Occipital lobe (tissue), 2 donors: ENCODE data around the gene CDK14. TPM values are rescaled to one million over a fixed set of nuclear protein-coding genes. Genes with fewer than 3 reads are reported as not detected.
"Not testable (repeated sequence)": the region's sequence is repeated elsewhere in the genome, so short reads cannot be mapped to it uniquely, and the experiment has no call there.

ENCODE experiments used
- DNase-seq: peaks from one replicate; lab custom pipeline; 2025; lab: John Stamatoyannopoulos, UW
- total RNA-seq: library from RNA; depleted of rRNA; stranded (reverse); fragments of >200 nt; gene quantifications from one replicate; pipeline ENCODE4 v1.2.3, GENCODE V29; 2014

CDK14 gene
- total RNA-seq, 1 donor from 2014 or later, result 123 TPM

- no peak for DNase-seq
These were observed 181.8 kb downstream of the CDK14 start for GRCh38 chr7:90777886-90778285.

GRCh38 chr7:90788052-90788451, 191.9 kb downstream of the CDK14 start:
- DNase-seq, result no peak

GRCh38 chr7:90789736-90790306, 193.7 kb downstream of the CDK14 start:
- DNase-seq, result no peak

DNA sequence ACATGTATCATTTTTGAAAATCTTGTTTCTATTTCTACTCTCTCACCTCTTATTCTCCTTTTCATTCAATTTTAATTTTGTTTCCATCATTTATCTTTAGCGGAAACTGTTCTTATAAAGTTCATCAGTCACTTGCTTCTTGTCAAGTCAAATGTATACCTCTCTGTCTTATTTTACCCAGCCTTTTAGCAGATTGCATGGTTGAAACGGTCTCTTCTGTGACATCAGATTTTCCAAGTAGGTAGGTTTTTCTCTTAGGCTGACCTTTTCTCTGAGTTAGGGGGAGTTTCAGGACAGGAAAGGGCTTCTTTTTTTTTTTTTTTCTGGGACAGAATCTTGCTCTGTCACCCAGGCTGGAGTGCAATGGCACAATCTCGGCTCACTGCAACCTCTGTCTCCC, 195.5 kb downstream of the CDK14 start:
- DNase-seq, result no peak

GRCh38 chr7:90792301-90792700, 196.2 kb downstream of the CDK14 start:
- no peak for DNase-seq

DNA sequence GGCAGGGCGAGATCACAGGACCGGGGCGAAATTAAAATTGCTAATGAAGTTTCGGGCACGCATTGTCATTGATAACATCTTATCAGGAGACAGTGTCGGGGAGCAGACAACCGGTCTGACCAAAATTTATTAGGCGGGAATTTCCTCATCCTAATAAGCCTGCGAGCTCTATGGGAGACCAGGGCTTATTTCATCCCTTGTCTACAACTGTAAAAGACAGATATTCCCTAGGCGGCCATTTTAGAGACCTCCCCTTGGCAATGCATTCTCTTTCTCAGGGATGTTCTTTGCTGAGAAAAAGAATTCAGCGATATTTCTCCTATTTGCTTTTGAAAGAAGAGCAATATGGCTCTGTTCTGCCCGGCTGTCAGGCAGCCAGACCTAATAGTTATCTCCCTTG, 198.1 kb downstream of the CDK14 start:
- not testable (repeated sequence) for DNase-seq

DNA sequence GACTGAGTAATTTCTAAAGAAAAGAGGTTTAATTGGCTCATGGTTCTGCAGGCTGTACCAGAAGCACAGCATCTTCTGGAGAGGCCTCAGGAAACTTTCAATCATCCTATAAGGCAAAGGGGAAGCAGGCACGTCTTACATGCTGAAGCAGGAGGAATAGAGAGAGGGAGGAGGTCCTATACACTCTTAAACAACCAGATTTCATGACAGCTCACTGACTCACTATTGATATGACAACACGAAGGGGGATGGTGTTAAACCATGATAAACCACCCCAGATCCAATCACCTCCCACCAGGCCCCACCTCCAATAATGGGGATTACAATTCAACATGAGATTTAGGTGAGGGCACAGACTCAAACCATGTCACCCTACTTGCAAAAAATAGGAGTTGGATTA, 201.5 kb downstream of the CDK14 start:
- no peak for DNase-seq

DNA sequence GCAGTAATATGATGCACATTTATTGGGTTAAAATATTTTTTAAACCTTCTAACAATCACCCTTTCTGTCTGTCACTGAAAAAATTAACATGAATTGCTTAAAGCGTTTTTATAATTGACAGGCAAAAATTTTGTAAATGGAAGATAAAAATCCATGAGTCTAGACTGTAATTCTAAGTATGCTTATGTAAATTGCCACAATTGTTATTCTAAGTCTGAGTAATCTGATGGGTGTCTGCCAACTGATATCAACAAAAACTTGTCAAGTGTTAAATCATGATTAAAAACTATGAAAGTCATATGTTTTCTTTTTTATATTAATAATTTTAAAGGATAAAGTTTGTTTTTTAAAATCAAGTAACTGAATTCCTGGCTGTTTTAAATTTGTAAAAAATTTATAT, 208.2 kb downstream of the CDK14 start:
- DNase-seq, result no peak

DNA sequence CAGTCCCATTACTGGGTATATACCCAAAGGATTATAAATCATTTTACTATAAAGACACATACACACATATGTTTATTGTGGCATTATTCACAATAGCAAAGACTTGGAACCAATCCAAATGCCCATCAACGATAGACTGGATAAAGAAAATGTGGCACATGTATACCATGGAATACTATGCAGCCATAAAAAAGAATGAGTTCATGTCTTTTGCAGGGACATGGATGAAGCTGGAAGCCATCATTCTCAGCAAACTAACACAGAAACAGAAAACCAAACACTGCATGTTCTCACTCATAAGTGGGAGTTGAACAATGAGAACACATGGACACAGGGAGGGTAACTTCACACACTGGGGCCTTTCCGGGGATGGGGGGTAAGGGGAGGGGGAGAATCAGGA, 219.4 kb downstream of the CDK14 start:
- not testable (repeated sequence) for DNase-seq

GRCh38 chr7:90816511-90817142, 220.5 kb downstream of the CDK14 start:
- no peak for DNase-seq

- DNase-seq, result no peak
These were observed 221.0 kb downstream of the CDK14 start for GRCh38 chr7:90817151-90817550.

DNA sequence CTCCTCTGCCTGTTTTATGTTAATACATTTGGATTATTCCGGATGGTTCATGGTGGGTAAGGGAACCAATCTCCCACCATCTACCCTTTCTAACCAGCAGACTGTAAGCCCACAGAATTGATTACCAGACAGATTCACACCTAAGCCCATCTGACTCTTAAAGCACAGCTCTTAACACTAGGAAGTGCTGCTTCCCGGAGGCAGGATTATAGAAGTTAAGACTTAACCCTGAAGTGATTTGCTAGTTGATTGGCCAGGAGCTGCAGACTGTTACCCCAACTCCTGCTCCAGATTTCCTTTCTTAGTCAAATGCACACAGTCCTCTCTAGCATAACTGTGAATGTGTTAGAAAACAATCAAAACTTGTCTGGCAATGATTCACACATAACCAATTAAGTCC, 221.7 kb downstream of the CDK14 start:
- no peak for DNase-seq

DNA sequence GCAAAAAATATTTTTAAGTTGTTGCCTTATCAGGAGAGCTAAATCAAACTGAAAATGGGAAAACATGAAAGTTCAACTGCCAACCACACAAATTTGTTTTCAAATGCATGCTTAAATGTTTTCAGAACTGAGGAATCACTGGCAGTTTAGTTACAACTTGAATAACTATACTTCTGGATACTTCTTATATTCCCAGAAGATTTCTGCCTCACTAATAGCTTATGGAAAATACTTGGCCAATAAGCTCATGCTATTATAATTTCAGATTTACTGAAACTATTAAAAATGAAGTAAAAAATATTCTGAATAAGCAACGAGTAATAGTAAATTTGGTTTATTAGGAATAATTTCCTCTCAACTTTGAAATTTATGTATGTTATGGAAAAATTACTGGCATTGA, 222.2 kb downstream of the CDK14 start:
- DNase-seq, result no peak

DNA sequence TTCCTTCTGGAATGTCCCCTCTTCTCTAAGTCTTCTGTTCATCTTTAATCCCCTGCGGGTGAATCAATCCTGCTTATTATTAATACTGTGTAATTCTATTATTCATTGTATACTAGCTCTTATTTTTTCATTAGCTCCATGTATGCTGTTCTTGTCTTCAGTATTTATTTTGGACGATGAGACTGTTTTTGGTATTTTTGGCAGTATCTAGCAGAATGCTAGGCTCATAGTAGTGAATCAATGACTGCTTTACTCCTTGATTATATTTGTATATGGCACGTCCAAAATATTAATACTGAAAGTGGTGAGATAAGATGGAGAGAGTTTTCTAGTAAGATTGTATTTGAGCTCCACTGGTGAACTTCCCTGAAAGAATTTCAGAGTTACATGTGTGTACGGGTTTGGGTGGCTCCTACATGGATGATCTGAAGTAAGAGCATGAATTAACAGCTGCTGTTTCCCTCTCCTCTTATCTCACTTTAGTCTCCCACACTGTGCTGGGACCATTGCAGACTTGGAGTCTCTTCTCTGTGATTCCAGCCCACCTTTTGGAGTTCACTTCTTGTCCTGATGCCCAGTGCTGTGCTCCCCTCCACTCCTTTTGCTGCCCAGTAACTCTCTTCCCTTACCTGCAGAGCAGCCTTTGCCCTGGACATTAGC, 226.0 kb downstream of the CDK14 start:
- no peak for DNase-seq

GRCh38 chr7:90824386-90825307, 228.5 kb downstream of the CDK14 start:
- DNase-seq, result no peak

DNA sequence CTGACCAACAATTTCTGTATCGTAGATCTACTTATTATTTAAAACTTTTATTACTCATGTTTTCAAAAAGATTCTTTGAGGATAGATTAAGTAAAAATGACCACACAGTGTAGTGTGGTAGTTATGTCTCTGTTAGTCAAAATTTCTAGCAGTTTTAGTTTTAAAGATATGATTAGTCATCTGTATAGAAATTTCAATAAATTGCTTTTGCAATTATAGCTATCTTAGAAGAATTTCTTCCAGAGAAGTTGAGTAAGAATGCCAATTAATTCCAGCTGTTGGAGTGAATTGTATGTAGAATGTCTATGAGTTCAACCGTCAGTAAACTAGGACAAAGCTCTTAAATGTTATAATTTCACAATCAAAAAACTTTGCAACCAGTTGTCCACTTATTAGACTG, 229.7 kb downstream of the CDK14 start:
- no peak for DNase-seq

GRCh38 chr7:90828601-90829000, 232.5 kb downstream of the CDK14 start:
- DNase-seq, result no peak

DNA sequence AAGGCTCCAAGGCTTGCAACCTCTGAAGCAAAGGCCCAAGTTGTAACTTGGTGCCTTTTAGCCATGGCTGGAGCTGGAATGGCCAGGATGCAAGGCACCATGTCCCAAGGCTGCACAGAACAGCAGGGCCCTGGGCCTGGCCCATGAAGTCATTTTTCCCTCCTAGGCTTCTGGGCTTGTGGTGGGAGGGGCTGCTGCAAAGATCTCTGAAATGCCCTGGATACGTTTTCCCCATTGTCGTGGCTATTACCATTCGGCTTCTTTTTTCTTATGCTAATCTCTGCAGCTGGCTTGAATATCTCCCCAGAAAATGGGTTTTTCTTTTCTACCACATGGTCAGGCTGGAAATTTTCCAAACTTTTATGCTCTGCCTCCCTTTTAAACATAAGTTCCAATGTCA, 234.2 kb downstream of the CDK14 start:
- DNase-seq, result no peak

DNA sequence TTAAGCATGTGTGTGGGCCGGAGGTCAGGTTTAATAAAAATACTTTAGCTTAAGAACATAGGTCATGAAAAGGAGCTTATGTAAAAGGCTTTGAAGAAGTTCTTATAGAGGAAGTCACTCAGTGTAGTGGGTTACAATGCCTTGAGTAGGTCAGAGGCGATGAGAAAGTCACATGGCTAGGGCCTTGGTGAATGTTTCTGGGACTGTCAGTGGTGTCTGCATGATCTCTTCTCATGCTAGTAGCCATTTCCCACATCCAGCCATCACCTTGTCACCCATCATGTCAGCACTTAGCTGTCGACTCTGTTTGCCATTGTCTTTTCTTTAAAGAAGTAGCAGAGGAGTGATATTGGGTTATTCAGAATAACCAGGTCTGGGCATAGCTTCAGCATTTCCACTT, 236.6 kb downstream of the CDK14 start:
- no peak for DNase-seq

DNA sequence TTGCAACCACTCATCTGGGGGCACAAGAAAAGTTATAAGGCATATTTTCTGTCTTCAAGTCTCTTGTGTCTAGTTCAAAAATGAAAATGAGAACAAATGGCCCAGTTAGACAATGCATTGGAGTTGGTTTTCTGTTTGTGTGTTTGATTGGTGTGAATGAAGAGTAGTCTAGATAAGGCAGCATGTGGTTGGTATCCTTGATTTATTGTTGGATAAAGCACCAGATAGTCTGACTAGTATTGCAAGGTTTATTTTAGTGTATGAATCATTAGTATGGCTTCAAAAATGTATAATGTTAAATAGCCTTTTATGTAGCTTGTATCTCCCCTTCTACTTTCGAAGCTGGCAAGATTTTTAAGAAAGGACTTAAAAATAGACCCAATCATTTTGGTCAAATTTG, 237.3 kb downstream of the CDK14 start:
- DNase-seq, result no peak

DNA sequence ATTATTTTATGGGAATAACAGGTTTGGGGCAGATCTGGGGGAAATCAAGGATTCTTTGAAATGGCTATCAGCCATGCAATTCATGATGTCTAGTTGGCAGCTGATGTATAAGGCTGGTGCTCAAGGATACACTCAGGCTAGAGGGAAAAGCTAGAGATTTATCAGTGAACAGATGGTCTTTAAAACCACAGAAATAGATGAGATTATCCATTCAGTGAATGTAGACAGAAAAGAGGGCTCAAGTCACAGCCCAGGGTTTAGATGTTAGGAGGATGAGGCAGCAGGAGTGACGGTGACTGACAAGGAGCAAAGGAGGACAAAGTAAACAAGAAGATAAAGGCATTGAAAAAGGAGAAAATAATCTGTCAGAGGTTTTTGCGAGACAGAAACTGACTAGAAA, 238.7 kb downstream of the CDK14 start:
- DNase-seq, result no peak

GRCh38 chr7:90835861-90836260, 239.7 kb downstream of the CDK14 start:
- no peak for DNase-seq
